Measurements from ENCODE around the gene NAPG.
"Not testable (repeated sequence)": the region's sequence is repeated elsewhere in the genome, so short reads cannot be mapped to it uniquely, and the experiment has no call there.

The NAPG gene

GRCh38 chr18:10570622-10571021 lies 44.8 kb downstream of the NAPG start:
- H3K9ac ChIP-seq (ENCODE audit: low read length) = no peak overlapping the region
- TF ChIP-seq EZH2phosphoT487 (IDR thresholded peaks at IDR 0.05; ENCODE audit: low read depth) = no peak
- no peak for TF ChIP-seq CTCF (IDR thresholded peaks at IDR 0.05; ENCODE audit: low read depth, low read length)

GRCh38 chr18:10571537-10571936 lies 45.7 kb downstream of the NAPG start:
- Histone ChIP-seq H2AFZ (ENCODE audit: low read depth, low read length) (no peak overlapping the region), H3K4me1 (ENCODE audit: low read length) (no peaks in the 10 kb centered on the region), H3K9me3 (ENCODE audit: insufficient read depth, low read length) (no peaks in the 10 kb centered on the region), H3K79me2 (ENCODE audit: low read length) (no peaks in the 10 kb centered on the region), H3K9ac (ENCODE audit: low read length) (no peak overlapping the region), H3K27me3 (ENCODE audit: low read depth, low read length) (no peaks in the 10 kb centered on the region), H3K36me3 (replicated peaks; ENCODE audit: low read depth, low read length) (no peaks in the 10 kb centered on the region), H3K27ac (ENCODE audit: low read length) (no peak overlapping the region), H3K4me3 (ENCODE audit: low read length) (no peak overlapping the region), H4K20me1 (ENCODE audit: insufficient read depth, low read length) (no peaks in the 10 kb centered on the region), H3K4me2 (ENCODE audit: low read length) (no peak overlapping the region)
- no peak for TF ChIP-seq CTCF (IDR thresholded peaks at IDR 0.05; ENCODE audit: low read depth, low read length)
- TF ChIP-seq EZH2phosphoT487 (IDR thresholded peaks at IDR 0.05; ENCODE audit: low read depth) = no peak

More at GRCh38 chr18:10570622-10571021, 44.8 kb downstream of the NAPG start:
- no peaks in the 10 kb centered on the region for H3K4me1 ChIP-seq (ENCODE audit: low read length)
- H2AFZ ChIP-seq (ENCODE audit: low read depth, low read length) = no peak overlapping the region
- H3K9me3 ChIP-seq (ENCODE audit: insufficient read depth, low read length) = no peaks in the 10 kb centered on the region
- H4K20me1 ChIP-seq (ENCODE audit: insufficient read depth, low read length) = no peaks in the 10 kb centered on the region
- no peak overlapping the region for H3K4me3 ChIP-seq (ENCODE audit: low read length)
- no peaks in the 10 kb centered on the region for H3K27me3 ChIP-seq (ENCODE audit: low read depth, low read length)
- H3K4me2 ChIP-seq (ENCODE audit: low read length) = no peak overlapping the region
- no peaks in the 10 kb centered on the region for H3K79me2 ChIP-seq (ENCODE audit: low read length)
- no peak overlapping the region for H3K27ac ChIP-seq (ENCODE audit: low read length)
- no peaks in the 10 kb centered on the region for H3K36me3 ChIP-seq (replicated peaks; ENCODE audit: low read depth, low read length)

GRCh38 chr18:10573261-10573660 lies 47.4 kb downstream of the NAPG start:
- H3K36me3 ChIP-seq (replicated peaks; ENCODE audit: low read depth, low read length); H2AFZ ChIP-seq (ENCODE audit: low read depth, low read length); H3K4me1 ChIP-seq (ENCODE audit: low read length); H3K9ac ChIP-seq (ENCODE audit: low read length); H3K27ac ChIP-seq (ENCODE audit: low read length); H3K27me3 ChIP-seq (ENCODE audit: low read depth, low read length); H3K79me2 ChIP-seq (ENCODE audit: low read length); H3K4me3 ChIP-seq (ENCODE audit: low read length); H4K20me1 ChIP-seq (ENCODE audit: insufficient read depth, low read length); H3K9me3 ChIP-seq (ENCODE audit: insufficient read depth, low read length); H3K4me2 ChIP-seq (ENCODE audit: low read length): not testable (repeated sequence)

GRCh38 chr18:10574412-10574811 lies 48.6 kb downstream of the NAPG start:
- H3K9me3 ChIP-seq (ENCODE audit: insufficient read depth, low read length); H3K27ac ChIP-seq (ENCODE audit: low read length); H3K4me3 ChIP-seq (ENCODE audit: low read length); H3K9ac ChIP-seq (ENCODE audit: low read length); H3K27me3 ChIP-seq (ENCODE audit: low read depth, low read length); H3K79me2 ChIP-seq (ENCODE audit: low read length); H4K20me1 ChIP-seq (ENCODE audit: insufficient read depth, low read length); H2AFZ ChIP-seq (ENCODE audit: low read depth, low read length); H3K4me2 ChIP-seq (ENCODE audit: low read length); H3K36me3 ChIP-seq (replicated peaks; ENCODE audit: low read depth, low read length); H3K4me1 ChIP-seq (ENCODE audit: low read length): not testable (repeated sequence)

- not testable (repeated sequence) for H3K9ac ChIP-seq (ENCODE audit: low read length); H3K79me2 ChIP-seq (ENCODE audit: low read length); H4K20me1 ChIP-seq (ENCODE audit: insufficient read depth, low read length); H3K4me1 ChIP-seq (ENCODE audit: low read length); H3K4me3 ChIP-seq (ENCODE audit: low read length); H2AFZ ChIP-seq (ENCODE audit: low read depth, low read length); H3K27ac ChIP-seq (ENCODE audit: low read length); H3K36me3 ChIP-seq (replicated peaks; ENCODE audit: low read depth, low read length); H3K27me3 ChIP-seq (ENCODE audit: low read depth, low read length); H3K9me3 ChIP-seq (ENCODE audit: insufficient read depth, low read length); H3K4me2 ChIP-seq (ENCODE audit: low read length)
Measured at GRCh38 chr18:10577842-10578572, 52.2 kb downstream of the NAPG start.

GRCh38 chr18:10578573-10578899 lies 52.7 kb downstream of the NAPG start:
- H3K36me3 ChIP-seq (replicated peaks; ENCODE audit: low read depth, low read length); H3K4me3 ChIP-seq (ENCODE audit: low read length); H2AFZ ChIP-seq (ENCODE audit: low read depth, low read length); H3K4me2 ChIP-seq (ENCODE audit: low read length); H3K4me1 ChIP-seq (ENCODE audit: low read length); H4K20me1 ChIP-seq (ENCODE audit: insufficient read depth, low read length); H3K27me3 ChIP-seq (ENCODE audit: low read depth, low read length); H3K27ac ChIP-seq (ENCODE audit: low read length); H3K9me3 ChIP-seq (ENCODE audit: insufficient read depth, low read length); H3K79me2 ChIP-seq (ENCODE audit: low read length); H3K9ac ChIP-seq (ENCODE audit: low read length): not testable (repeated sequence)
